ENCODE results near the gene ENTPD8.
"Not testable (repeated sequence)": the region's sequence is repeated elsewhere in the genome, so short reads cannot be mapped to it uniquely, and the experiment has no call there.

ENTPD8 gene

DNA sequence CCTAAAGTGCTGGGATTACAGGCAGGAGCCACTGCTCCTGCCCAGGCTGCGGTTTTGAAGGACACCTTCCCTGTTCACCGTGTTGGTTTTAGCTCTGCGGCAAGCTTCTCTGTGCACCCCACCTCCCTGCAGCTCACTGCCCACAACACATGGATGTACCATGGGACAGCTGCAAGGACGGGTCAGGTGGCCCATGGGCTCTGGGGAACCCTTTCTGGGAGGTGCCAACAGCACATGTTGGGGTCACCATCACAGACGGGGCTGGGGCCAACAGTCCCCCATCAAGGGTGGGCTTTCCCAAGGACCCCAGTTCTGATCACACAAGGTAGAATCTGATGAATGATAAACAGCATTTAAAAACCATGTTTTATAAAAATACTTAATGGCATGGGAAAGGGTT is 25.7 kb downstream of the ENTPD8 start:
- no peak for TF ChIP-seq ZNF274 (IDR thresholded peaks at IDR 0.05; ENCODE audit: low read depth, low read length)
- H3K4me3 ChIP-seq (ENCODE audit: low read length): no peak overlapping the region

GRCh38 chr9:137412431-137412830 is 28.7 kb downstream of the ENTPD8 start:
- TF ChIP-seq ZNF274 (IDR thresholded peaks at IDR 0.05; ENCODE audit: low read depth, low read length): no peak

DNA sequence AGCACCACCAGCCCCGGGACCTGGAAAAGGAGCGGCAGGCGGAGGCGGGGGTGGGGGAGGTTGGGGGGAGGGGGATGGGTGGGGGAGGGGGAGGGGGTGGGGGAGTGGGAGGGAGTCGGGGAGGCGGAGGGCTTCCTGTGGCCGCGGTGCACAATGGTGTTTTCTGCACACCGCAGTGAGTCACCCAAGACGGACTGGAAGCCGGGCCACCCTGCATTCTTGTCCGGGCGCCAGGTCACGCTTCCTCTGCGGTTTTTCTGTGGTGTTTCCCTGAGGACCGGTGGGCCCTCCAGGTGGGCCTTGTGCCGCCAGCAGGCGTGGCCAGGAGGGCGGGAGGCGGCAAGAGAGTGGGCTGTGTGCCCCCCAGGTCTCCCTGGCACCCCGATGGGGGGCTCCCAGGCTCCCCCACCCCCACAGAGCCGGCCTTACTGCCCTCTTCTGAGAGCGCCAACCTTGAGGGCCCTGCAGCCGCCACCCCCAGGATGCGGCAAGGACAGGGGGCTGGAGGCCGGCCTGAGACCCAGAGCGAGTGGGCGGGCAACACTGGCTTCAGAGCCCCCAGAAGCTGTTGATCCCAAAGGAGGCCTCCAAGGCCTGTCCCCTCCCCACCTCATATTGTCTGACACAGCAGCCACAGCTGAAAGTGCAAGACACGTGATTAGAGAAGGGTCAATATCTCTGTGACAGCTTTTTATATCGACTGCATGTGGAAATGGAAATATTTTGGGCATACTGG is 29.3 kb downstream of the ENTPD8 start:
- TF ChIP-seq ZNF274 (IDR thresholded peaks at IDR 0.05; ENCODE audit: low read depth, low read length): no peak
- H3K4me3 ChIP-seq (ENCODE audit: low read length): no peak overlapping the region; the same call in 1 of the 2 replicates

More at GRCh38 chr9:137412431-137412830, 28.7 kb downstream of the ENTPD8 start:
- no peak overlapping the region for H3K4me3 ChIP-seq (ENCODE audit: low read length)

GRCh38 chr9:137411260-137411644 is 29.9 kb downstream of the ENTPD8 start:
- no peak for TF ChIP-seq ZNF274 (IDR thresholded peaks at IDR 0.05; ENCODE audit: low read depth, low read length)
- H3K4me3 ChIP-seq (ENCODE audit: low read length): no peak overlapping the region

DNA sequence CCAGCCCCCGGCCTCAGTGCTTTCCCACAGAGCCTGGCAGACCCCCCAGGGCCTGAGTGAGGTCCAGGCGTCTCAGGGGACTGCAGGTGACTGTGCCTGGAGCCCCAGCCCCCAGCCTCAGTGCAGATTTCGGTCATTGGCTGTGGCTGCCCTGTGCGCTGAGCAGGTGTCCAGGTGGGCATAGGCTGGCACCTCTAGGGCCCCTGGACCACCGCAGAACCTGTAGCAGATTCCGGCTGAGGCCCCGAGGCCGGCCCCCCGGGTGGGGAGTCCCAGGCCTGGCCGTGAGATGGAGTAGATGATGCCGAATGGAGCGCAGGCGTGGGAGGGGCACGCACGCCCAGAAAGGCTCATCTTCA is 30.3 kb downstream of the ENTPD8 start:
- TF ChIP-seq ZNF274 (IDR thresholded peaks at IDR 0.05; ENCODE audit: low read depth, low read length): no peak
- H3K4me3 ChIP-seq (ENCODE audit: low read length): no peak overlapping the region

DNA sequence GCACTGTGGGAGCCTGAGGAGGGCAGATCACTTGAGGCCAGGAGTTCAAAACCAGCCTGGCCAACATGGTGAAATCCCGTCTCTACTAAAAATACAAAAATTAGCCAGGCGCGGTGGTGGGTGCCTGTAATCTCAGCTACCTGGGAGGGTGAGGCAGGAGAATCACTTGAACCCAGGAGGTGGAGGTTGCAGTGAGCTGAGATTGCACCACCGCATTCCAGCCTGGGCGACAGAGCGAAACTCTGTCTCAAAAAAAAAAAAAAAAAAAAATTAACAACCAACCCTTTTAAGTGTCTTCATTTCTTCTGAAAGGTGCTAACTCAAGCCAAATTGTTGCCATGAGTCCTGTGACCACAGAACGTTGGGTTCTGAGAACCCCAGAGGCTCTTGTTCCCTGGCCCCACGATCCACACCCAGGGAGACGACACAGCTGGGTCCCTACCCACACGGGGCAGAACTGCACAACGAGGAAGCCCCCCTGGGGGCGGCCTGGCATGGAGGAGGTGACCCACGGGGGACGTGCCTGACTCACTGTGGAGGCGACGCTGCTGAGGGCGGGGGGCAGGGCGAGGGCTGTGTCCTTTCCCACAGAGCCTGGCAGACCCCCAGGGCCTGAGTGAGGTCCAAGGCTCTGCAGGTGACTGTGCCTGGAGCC is 30.8 kb downstream of the ENTPD8 start:
- not testable (repeated sequence) for H3K4me3 ChIP-seq (ENCODE audit: low read length)

DNA sequence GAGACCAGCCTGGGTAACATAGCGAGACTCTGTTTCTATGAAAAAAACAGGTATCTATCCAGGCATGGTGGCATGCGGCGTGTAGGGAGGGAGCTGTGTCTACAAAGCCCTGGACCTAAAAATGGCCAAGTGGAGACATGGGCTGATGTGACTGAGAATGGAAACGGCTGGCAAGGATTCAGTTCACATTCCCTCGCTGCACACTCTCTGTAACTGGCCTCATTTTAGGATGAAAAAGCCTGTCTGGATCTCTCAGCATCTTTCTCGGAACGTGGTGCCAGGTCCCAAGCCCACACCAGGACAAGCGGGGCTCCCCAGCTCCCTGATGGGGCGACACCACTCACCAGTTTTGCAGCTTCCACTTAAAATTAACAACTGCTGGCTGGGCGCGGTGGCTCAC is 31.6 kb downstream of the ENTPD8 start:
- no peak for TF ChIP-seq ZNF274 (IDR thresholded peaks at IDR 0.05; ENCODE audit: low read depth, low read length)
- H3K4me3 ChIP-seq (ENCODE audit: low read length): no peak overlapping the region

DNA sequence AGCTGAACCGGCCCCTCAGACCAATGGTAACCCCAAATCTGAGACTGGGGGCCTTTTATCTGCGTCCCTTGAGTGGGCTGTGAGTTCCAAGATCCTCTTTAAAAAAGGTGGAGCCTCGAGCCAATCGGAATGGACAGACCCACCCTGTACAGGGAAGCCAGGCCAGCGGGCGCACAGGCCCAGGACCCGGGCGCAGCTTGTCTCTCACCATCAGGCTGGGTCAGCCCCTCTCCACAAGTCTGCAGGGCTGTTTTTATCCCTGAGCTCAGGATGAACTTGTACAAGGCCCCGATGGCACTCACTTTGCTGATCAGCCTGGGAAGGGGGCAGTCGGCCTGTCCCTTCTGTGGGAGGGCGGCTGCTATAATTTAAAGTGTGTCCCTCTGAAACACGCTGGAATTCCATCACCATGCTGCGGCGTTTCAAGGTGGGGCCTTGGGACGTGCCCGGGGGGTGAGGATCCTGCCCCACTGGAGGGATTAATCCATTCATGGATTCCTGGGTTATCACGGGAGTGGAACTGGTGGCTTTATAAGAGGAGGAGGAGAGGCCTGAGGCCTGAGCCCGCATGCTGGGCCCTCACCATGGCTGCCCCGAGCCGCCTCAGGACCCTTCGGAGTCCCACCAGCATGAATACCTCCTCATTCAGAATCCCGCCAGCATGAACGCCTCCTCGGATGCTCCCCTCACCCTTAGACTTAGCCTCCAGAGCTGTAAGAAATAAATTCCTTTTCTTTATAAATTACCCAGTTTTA is 32.3 kb downstream of the ENTPD8 start:
- H3K4me3 ChIP-seq (ENCODE audit: low read length): no peak overlapping the region
- TF ChIP-seq ZNF274 (IDR thresholded peaks at IDR 0.05; ENCODE audit: low read depth, low read length): no peak

DNA sequence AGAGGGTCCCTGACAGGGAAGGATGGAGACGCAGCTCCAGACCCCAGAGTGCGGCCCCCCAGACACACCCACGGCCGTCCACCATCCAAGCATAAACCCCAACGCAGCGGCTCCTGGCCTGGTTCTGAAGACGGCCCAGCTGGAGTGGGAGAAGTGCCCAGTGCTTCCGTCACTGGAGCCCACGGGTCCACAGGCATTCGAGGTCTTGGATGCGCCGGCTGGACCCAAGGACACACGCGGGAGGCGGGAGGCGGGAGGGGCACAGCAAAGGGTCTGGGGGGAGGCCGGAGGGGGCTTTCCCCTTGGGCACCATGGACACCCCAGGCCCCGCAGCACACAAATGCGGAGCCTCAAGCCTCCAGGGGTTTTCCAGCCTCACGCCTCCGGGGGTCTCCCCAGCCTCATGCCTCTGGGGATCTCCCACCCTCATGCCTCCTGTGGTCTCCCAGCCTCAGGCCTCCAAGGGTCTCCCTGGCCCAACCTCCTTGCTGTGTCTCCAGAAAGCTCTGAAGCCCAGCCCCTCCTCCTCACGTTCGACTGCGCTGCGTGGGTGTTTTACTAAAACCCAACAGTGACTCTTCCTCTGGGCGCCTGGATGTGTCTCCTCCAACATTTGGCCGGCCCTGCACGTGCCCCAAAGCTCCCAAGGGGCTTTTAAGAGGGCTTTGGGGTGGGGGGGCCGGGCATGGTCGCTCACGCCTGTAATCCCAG is 33.4 kb downstream of the ENTPD8 start:
- TF ChIP-seq ZNF274 (IDR thresholded peaks at IDR 0.05; ENCODE audit: low read depth, low read length): no peak
- H3K4me3 ChIP-seq (ENCODE audit: low read length): no peak overlapping the region

DNA sequence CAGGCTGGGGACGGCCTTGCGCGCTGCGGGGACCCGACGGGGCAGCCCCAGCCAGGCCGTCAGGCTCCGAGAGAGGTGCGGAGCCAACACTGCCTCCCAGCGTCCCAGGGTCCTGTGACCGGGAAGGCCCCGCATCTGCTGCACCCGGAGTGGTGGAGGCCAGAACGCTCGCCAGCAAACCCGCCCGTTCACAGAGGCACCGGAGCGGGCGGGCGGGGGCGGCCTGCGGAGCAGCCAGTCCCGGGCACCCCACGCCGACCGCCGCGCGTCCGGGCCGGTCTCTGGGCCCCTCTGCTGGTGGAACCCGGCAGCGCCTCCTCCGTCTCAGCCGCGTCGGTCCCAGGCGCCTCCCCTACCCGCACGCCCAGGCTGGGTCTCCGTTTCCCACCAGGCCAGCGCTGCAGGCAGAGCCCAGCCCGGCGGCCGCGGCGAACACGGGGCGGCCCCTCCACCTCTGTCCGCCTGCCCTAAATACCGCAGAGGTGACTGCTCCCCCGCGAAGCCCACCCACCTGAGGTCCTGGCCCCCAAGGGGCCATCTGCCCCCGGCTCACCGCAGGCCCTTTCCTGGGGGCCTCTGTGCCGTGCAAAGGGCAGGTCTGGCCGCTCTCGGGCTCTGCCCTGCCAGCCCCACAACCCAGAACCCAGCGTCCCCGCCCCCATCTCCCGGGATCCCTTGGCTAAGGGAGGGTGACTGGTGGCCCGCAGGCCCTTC is 34.1 kb downstream of the ENTPD8 start:
- no peak overlapping the region for H3K4me3 ChIP-seq (ENCODE audit: low read length)
- TF ChIP-seq ZNF274 (IDR thresholded peaks at IDR 0.05; ENCODE audit: low read depth, low read length): no peak

GRCh38 chr9:137406085-137406760 is 34.9 kb downstream of the ENTPD8 start:
- no peak for TF ChIP-seq ZNF274 (IDR thresholded peaks at IDR 0.05; ENCODE audit: low read depth, low read length)
- no peak overlapping the region for H3K4me3 ChIP-seq (ENCODE audit: low read length)

DNA sequence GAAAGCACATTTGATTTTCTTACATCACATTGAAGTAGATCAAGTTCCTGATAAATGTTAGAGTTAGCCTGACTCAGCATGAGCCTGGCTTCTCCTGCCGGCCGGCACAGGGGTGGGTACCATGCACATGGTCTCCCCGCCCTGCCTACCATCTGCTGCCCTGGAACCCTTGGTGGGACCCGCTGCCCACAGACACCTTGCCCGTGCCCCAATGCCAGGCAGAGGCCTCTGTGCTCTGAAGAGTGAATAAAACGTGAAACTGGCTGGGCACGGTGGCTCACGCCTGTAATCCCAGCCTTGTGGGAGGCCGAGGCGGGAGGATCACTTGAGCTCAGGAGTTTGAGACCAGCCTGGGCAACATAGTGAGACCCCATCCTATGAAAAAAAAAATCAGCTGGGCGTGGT is 35.5 kb downstream of the ENTPD8 start:
- no peak overlapping the region for H3K4me3 ChIP-seq (ENCODE audit: low read length)
- no peak for TF ChIP-seq ZNF274 (IDR thresholded peaks at IDR 0.05; ENCODE audit: low read depth, low read length)

GRCh38 chr9:137404961-137405567 is 36.1 kb downstream of the ENTPD8 start:
- no peak for TF ChIP-seq ZNF274 (IDR thresholded peaks at IDR 0.05; ENCODE audit: low read depth, low read length)
- no peak overlapping the region for H3K4me3 ChIP-seq (ENCODE audit: low read length)
